ENCODE results near the gene CCDC63.

CCDC63 gene

GRCh38 chr12:110846615-110847566 lies at the start of gene CCDC63:
Gene CCDC63 (plus strand): TSS chr12:110846987. CDS start chr12:110852955, 5,968 bp downstream.
- intact Hi-C loops (cut with DNase I), result no loop called here
- peak in 9 of 10 donors; percentile 14 to 88 (median 45) for DNase-seq

GRCh38 chr12:110798461-110798860 lies 48.3 kb upstream of the CCDC63 start:
- intact Hi-C loops (cut with DNase I), result no loop called here
- no peak for DNase-seq

GRCh38 chr12:110802489-110802888 lies 44.3 kb upstream of the CCDC63 start:
- DNase-seq, result no peak
- intact Hi-C loops (cut with DNase I), result no loop called here

GRCh38 chr12:110804406-110804805 lies 42.4 kb upstream of the CCDC63 start:
- intact Hi-C loops (cut with DNase I), result no loop called here
- DNase-seq, result no peak

- intact Hi-C loops (cut with DNase I), result no loop called here
- peak in 2 of 10 donors; percentile 23 to 43 for DNase-seq
Observed at GRCh38 chr12:110807640-110808039, 39.1 kb upstream of the CCDC63 start.

GRCh38 chr12:110809149-110809548 lies 37.6 kb upstream of the CCDC63 start:
- intact Hi-C loops (cut with DNase I), result no loop called here
- DNase-seq, result no peak

- DNase-seq, result peak in 1 of 10 donors; percentile 19
- intact Hi-C loops (cut with DNase I), result no loop called here
Observed at GRCh38 chr12:110811972-110812371, 34.8 kb upstream of the CCDC63 start.

- intact Hi-C loops (cut with DNase I), result no loop called here
Observed at GRCh38 chr12:110813285-110813684, 33.5 kb upstream of the CCDC63 start.

GRCh38 chr12:110813756-110814155 lies 33.0 kb upstream of the CCDC63 start:
- peak in 1 of 10 donors; percentile 17 for DNase-seq
- intact Hi-C loops (cut with DNase I), result no loop called here

More at GRCh38 chr12:110813285-110813684, 33.5 kb upstream of the CCDC63 start:
- peak in 6 of 10 donors; percentile 4 to 79 (median 17) for DNase-seq

- DNase-seq, result peak in 1 of 10 donors; percentile 44
Observed at GRCh38 chr12:110816248-110816647, 30.5 kb upstream of the CCDC63 start.

GRCh38 chr12:110816779-110817178 lies 30.0 kb upstream of the CCDC63 start:
- intact Hi-C loops (cut with DNase I), result no loop called here
- no peak for DNase-seq

More at GRCh38 chr12:110816248-110816647, 30.5 kb upstream of the CCDC63 start:
- intact Hi-C loops (cut with DNase I), result no loop called here

GRCh38 chr12:110818511-110818910 lies 28.3 kb upstream of the CCDC63 start:
- DNase-seq, result peak in 1 of 10 donors; percentile 7
- intact Hi-C loops (cut with DNase I), result no loop called here

- intact Hi-C loops (cut with DNase I), result no loop called here
- DNase-seq, result no peak
Observed at GRCh38 chr12:110819150-110819549, 27.6 kb upstream of the CCDC63 start.

GRCh38 chr12:110819646-110820045 lies 27.1 kb upstream of the CCDC63 start:
- intact Hi-C loops (cut with DNase I), result loop anchor here (10.0 kb wide), 2 partner anchors 75 to 355 kb away; partner anchors contain the start of genes FAM216A, GPN3 and PPP1CC
- peak in 1 of 10 donors; percentile 7 for DNase-seq

GRCh38 chr12:110821917-110822316 lies 24.9 kb upstream of the CCDC63 start:
- DNase-seq, result no peak
- intact Hi-C loops (cut with DNase I), result loop anchor here (10.0 kb wide), 2 partner anchors 77 to 357 kb away; partner anchors contain the start of genes FAM216A, GPN3 and PPP1CC

- intact Hi-C loops (cut with DNase I), result loop anchor here (10.0 kb wide), 2 partner anchors 78 to 358 kb away; partner anchors contain the start of genes FAM216A, GPN3 and PPP1CC
- DNase-seq, result peak in 1 of 10 donors; percentile 1
Observed at GRCh38 chr12:110822821-110823415, 23.9 kb upstream of the CCDC63 start.

GRCh38 chr12:110824342-110824741 lies 22.4 kb upstream of the CCDC63 start:
- no peak for DNase-seq
- intact Hi-C loops (cut with DNase I), result loop anchor here (10.0 kb wide), 2 partner anchors 80 to 360 kb away; partner anchors contain the start of genes FAM216A, GPN3 and PPP1CC

- no peak for DNase-seq
- intact Hi-C loops (cut with DNase I), result loop anchor here (5.0 to 10.0 kb wide), 3 partner anchors 81 to 361 kb away; partner anchors contain the start of genes FAM216A, GPN3, PPP1CC and TCTN1
Observed at GRCh38 chr12:110825530-110825929, 21.3 kb upstream of the CCDC63 start.

- intact Hi-C loops (cut with DNase I), result loop anchor here (5.0 to 10.0 kb wide), 3 partner anchors 82 to 362 kb away; partner anchors contain the start of genes FAM216A, GPN3, PPP1CC and TCTN1
- DNase-seq, result peak; percentile 39 to 96 (median 84)
Observed at GRCh38 chr12:110826592-110827200, 20.1 kb upstream of the CCDC63 start.

- intact Hi-C loops (cut with DNase I), result loop anchor here (5.0 to 10.0 kb wide), 3 partner anchors 85 to 365 kb away; partner anchors contain the start of genes FAM216A, GPN3, PPP1CC and TCTN1
- DNase-seq, result no peak
Observed at GRCh38 chr12:110829308-110829707, 17.5 kb upstream of the CCDC63 start.
